K562 (cell line): ENCODE results near the gene VPS9D1. TPM values are rescaled to one million over a fixed set of nuclear protein-coding genes. Genes with fewer than 3 reads are reported as not detected.
A peak's percentile ranks its signal among the peaks of the same experiment; 100 is the strongest.

Experiments used
- BRF2 ChIP-seq: IDR thresholded peaks from 3 replicates; pipeline ENCODE4 v1.6.1; 2011; ENCODE audit warnings: borderline replicate concordance, mild to moderate bottlenecking; ENCODE audit not compliant: insufficient read length, insufficient read depth
- CBX3 ChIP-seq, 2 experiments: IDR thresholded peaks; 1 replicate in 1 of 2; 2 replicates in 1 of 2; pipeline ENCODE4 v1.6.1; 2012; ENCODE audit warnings: inconsistent platforms in 2 of 2, low read length in 2 of 2, borderline replicate concordance in 1 of 2, control low read depth in 1 of 2
- CBX5 ChIP-seq: IDR thresholded peaks from 2 replicates; pipeline ENCODE4 v1.6.1; 2014; ENCODE audit warnings: low read depth, borderline replicate concordance
- CBX8 ChIP-seq: fragments of 200-600 bp; sonication (generic); IDR thresholded peaks from 2 replicates; pipeline ENCODE4 v1.6.1; 2012; ENCODE audit warnings: borderline replicate concordance, mixed run types, low read depth, mild to moderate bottlenecking, moderate library complexity, mixed read lengths, low read length, control low read depth, inconsistent platforms; ENCODE audit not compliant: poor library complexity, severe bottlenecking; ENCODE audit errors: extremely low read depth
- E2F5 ChIP-seq: sonication (generic); formaldehyde crosslinking; IDR thresholded peaks from 2 replicates; pipeline ENCODE4 v1.8.0; 2022; ENCODE audit warnings: mild to moderate bottlenecking, missing genetic modification reagents
- IRF1 ChIP-seq: sonication (generic); formaldehyde crosslinking; IDR thresholded peaks from 2 replicates; pipeline ENCODE4 v1.8.0; 2022; ENCODE audit warnings: missing genetic modification reagents, mild to moderate bottlenecking, borderline replicate concordance
- MNT ChIP-seq, 2 experiments: fragments of 450-650 bp; conservative IDR thresholded peaks; 2 replicates each; pipeline ENCODE4 v1.6.1; 2017; ENCODE audit warnings: mild to moderate bottlenecking in 2 of 2, moderate library complexity in 2 of 2
- NONO ChIP-seq, 2 experiments: fragments of 200-400 bp in 1 of 2; fragments of 450-650 bp in 1 of 2; formaldehyde crosslinking in 1 of 2; IDR thresholded peaks; 2 replicates each; pipeline ENCODE4 v1.6.1; 2017; ENCODE audit warnings: low read depth in 2 of 2, mild to moderate bottlenecking in 2 of 2, moderate library complexity in 2 of 2, low read length in 1 of 2
- NR1H2 ChIP-seq: sonication (generic); formaldehyde crosslinking; IDR thresholded peaks from 2 replicates; pipeline ENCODE4 v1.4.0; 2020; ENCODE audit warnings: mild to moderate bottlenecking, missing genetic modification reagents
- RB1 ChIP-seq: fragments of 450-650 bp; IDR thresholded peaks from 2 replicates; pipeline ENCODE4 v1.6.1; 2017; ENCODE audit warnings: low read depth, mild to moderate bottlenecking
- RBFOX2 ChIP-seq: fragments of 200-400 bp; formaldehyde crosslinking; IDR thresholded peaks from 2 replicates; pipeline ENCODE4 v1.6.1; 2017; ENCODE audit warnings: low read depth, mild to moderate bottlenecking, low read length, moderate library complexity
- SP1 ChIP-seq: sonication (generic); formaldehyde crosslinking; IDR thresholded peaks from 2 replicates; pipeline ENCODE4 v1.8.1; 2022; ENCODE audit warnings: mild to moderate bottlenecking, missing genetic modification reagents
- TCF3 ChIP-seq: sonication (generic); formaldehyde crosslinking; IDR thresholded peaks from 2 replicates; pipeline ENCODE4 v1.4.0; 2020; ENCODE audit warnings: mild to moderate bottlenecking, missing genetic modification reagents
- ZNF408 ChIP-seq: fragments of 250-450 bp; sonication (Bioruptor Pico); IDR thresholded peaks from 2 replicates; pipeline ENCODE4 v1.4.0; 2020; ENCODE audit warnings: low read depth, mild to moderate bottlenecking, moderate library complexity
- ZNF444 ChIP-seq: fragments of 250-450 bp; sonication (Bioruptor Pico); IDR thresholded peaks from 2 replicates; pipeline ENCODE4 v1.4.0; 2020; ENCODE audit warnings: mild to moderate bottlenecking, moderate library complexity
- ZNF589 ChIP-seq: fragments of 200-800 bp; sonication (Bioruptor generic); IDR thresholded peaks from 2 replicates; pipeline ENCODE4 v1.6.1; 2016; ENCODE audit warnings: low read depth, missing genetic modification characterization, missing compliant biosample characterization
- ZNF639 ChIP-seq, 2 experiments: fragments of 200-800 bp in 1 of 2; sonication (Bioruptor generic) in 1 of 2; sonication (generic) in 1 of 2; formaldehyde crosslinking in 1 of 2; IDR thresholded peaks in 1 of 2; conservative IDR thresholded peaks in 1 of 2; 2 replicates each; pipeline versions ENCODE4 v1.5.0 to v1.6.1; 2016 to 2020; ENCODE audit warnings: missing compliant biosample characterization in 1 of 2, missing genetic modification characterization in 1 of 2, missing genetic modification reagents in 1 of 2
- polyA plus RNA-seq, 8 experiments: library from polyadenylated mRNA; depleted of rRNA in 4 of 8; stranded (reverse) in 5 of 8; unstranded in 3 of 8; fragments of >200 nt; fragmentation: Nextera tagmentation in 2 of 8; fragmentation: Illumina TruSeq in 1 of 8; extraction: Ambion mirVana in 2 of 8; extraction: Trizol in 1 of 8; gene quantifications; 2 replicates each; pipeline versions ENCODE4 v1.2.1 to v1.2.3, GENCODE V29; 2011 to 2014; ENCODE audit warnings: inconsistent platforms in 1 of 8, missing spikeins in 1 of 8
- total RNA-seq, 7 experiments: library from RNA; depleted of rRNA in 6 of 7; stranded (reverse); fragments of >200 nt in 6 of 7; fragmentation: Illumina TruSeq in 2 of 7; extraction: Trizol in 2 of 7; gene quantifications; 2 replicates each; pipeline versions ENCODE4 v1.2.1 to v1.2.3, GENCODE V29; 2011 to 2021; ENCODE audit warnings: low replicate concordance in 1 of 7

VPS9D1 gene
- total and polyA plus RNA-seq, 9 of the 15 experiments (the other 6 are each of a cell fraction or from before 2014, with no cell fraction given), result 0.33 to 3.1 (median 1.1) TPM

- TF ChIP-seq ZNF639 (CRISPR knock-in tag; conservative IDR thresholded peaks at IDR 0.05 in 1 of 2, IDR thresholded peaks at IDR 0.05 in 1 of 2) (0 out of 4 replicates have a peak, but pooled peaks of 1 of the 2 experiments have one; percentile 49), ZNF408 (CRISPR knock-in tag) (no peak), NONO (IDR thresholded peaks at IDR 0.05; ENCODE audit: low read depth in 2 of 2, low read length in 1 of 2) (no peak; a peak in 1 of 4 replicates), SP1 (CRISPR knock-in tag) (0 out of 2 replicates have a peak, but pooled peaks have one; percentile 23), CBX8 (no peak), E2F5 (CRISPR knock-in tag) (0 out of 2 replicates have a peak, but pooled peaks have one; percentile 24), ZNF589 (CRISPR knock-in tag) (no peak), TCF3 (CRISPR knock-in tag) (no peak), NR1H2 (no peak), CBX5 (0 out of 2 replicates have a peak, but pooled peaks have one; percentile 25), IRF1 (CRISPR knock-in tag) (no peak), RBFOX2 (peak; percentile 39; the same call in 1 of the 2 replicates), ZNF444 (CRISPR knock-in tag) (no peak), BRF2 (no peak), MNT (conservative IDR thresholded peaks at IDR 0.05) (no peak; a peak in 1 of 4 replicates), RB1 (peak; percentile 93), CBX3 (IDR thresholded peaks at IDR 0.05; ENCODE audit: borderline replicate concordance in 1 of 2, low read length in 2 of 2) (no peak)
Measured at GRCh38 chr16:89700649-89701424, 19.9 kb downstream of the VPS9D1 start (continued).
